NB4 (cell line): Measurements from ENCODE around the gene ZNF780A.

Source experiments
- DNase-seq: peaks from one replicate; pipeline ENCODE4 v3.0.0; 2010; ENCODE audit warnings: low read depth
- H3K4me3 ChIP-seq: one replicate; pipeline ENCODE4 v1.5.1; 2011; ENCODE audit warnings: mild to moderate bottlenecking, low read depth, low read length, moderate library complexity
- CTCF ChIP-seq: IDR thresholded peaks from one replicate; pipeline ENCODE4 v1.5.1; 2012; ENCODE audit warnings: low read depth, low read length
- MAX ChIP-seq: IDR thresholded peaks from 2 replicates; pipeline ENCODE4 v1.6.1; 2011; ENCODE audit warnings: low read depth, low read length
- MYC ChIP-seq: IDR thresholded peaks from 2 replicates; pipeline ENCODE4 v1.6.1; 2011; ENCODE audit warnings: low read depth, low read length
- POLR2A ChIP-seq: IDR thresholded peaks from 2 replicates; pipeline ENCODE4 v1.6.1; 2011; ENCODE audit warnings: mild to moderate bottlenecking; ENCODE audit not compliant: insufficient read length; ENCODE audit errors: extremely low read depth

ZNF780A gene

DNA sequence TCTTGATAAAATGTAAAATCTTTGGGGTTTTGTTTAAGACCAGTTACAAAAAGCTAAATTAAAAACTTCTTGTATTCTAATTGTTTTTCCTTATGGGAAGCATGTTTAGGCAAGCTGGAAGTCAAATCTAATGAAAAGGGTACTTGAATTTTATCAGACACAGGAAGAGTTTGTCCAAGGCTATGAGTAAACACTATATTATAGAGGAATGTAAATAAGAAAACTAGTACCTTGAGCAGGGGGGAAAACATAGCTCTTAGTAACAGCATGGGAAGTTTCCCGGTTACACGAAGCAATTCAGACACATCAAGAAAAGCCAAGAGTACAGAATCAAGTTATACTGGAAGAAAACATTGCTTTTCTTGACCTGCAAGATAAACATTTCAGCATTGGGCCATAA is 19.8 kb upstream of the ZNF780A start:
- TF ChIP-seq POLR2A = no peak
- TF ChIP-seq CTCF = no peak
- no peak for TF ChIP-seq MYC
- no peak for TF ChIP-seq MAX
- DNase-seq = no peak
- H3K4me3 ChIP-seq = no peak overlapping the region

- no peak for DNase-seq
- no peak overlapping the region for H3K4me3 ChIP-seq
- no peak for TF ChIP-seq MYC
- TF ChIP-seq POLR2A = no peak
- TF ChIP-seq CTCF = no peak
- TF ChIP-seq MAX = no peak
Observed at GRCh38 chr19:40104754-40105153, 14.0 kb upstream of the ZNF780A start.

DNA sequence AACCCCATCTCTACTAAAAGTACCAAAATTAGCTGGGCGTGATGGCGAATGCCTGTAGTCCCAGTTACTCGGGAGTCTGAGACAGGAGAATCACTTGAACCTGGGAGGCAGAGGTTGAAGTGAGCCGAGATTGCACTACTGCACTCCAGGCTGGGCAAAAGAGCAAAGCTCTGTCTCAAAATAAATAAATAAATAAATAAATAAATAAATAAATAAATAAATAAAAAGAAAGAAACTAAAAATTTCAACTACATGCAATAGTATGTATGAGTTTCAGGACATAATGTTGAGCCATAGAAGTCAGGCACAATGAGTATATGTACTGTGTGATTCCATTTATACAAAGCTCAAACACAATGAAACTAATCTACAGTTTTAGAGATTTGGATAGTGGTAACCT is 12.9 kb upstream of the ZNF780A start:
- no peak overlapping the region for H3K4me3 ChIP-seq
- DNase-seq = no peak
- TF ChIP-seq POLR2A (no peak), CTCF (no peak), MYC (no peak), MAX (no peak)

DNA sequence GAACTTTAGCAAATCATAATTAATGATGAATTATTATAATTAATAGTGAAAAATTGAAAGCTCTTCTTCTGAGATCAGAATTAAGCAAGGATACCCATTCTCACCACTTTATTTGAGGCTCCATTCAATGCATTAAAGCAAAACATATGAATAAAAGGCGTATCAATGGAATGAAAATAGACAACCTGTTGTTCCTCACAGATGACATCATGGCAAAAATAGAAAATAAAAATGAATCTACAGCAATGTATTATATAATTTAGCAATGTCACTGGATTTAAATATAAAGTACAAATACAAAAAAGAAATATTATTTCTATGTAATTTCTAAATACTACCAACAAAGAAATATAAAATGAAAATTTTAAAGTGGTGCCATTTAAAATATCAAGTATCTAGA is 11.1 kb upstream of the ZNF780A start:
- DNase-seq = no peak
- no peak for TF ChIP-seq MAX

DNA sequence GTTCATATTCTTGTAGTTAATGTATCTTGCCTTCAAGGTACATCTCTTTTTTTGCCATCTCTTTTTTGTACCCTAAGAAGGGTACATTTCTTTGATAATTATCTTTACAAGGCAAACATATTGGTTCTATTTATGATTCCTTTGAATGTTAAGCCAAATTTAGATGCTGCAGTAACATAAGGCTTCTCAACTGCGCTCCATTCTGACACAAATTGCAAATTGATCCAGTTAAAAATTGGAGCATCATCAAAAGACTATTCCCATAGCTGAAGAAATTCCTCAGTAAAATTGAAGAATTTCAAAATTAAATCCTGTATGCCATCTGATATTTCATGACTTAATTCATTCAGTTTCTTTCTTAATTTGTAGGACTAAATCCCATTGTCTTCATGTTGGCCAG is 2.7 kb upstream of the ZNF780A start:
- DNase-seq = no peak
- H3K4me3 ChIP-seq = no peak overlapping the region
- TF ChIP-seq MYC = no peak
- no peak for TF ChIP-seq MAX
- TF ChIP-seq POLR2A = no peak
- no peak for TF ChIP-seq CTCF

More for the DNA sequence above, 11.1 kb upstream of the ZNF780A start:
- no peak overlapping the region for H3K4me3 ChIP-seq

- DNase-seq = no peak
- TF ChIP-seq CTCF = no peak
- TF ChIP-seq MYC = no peak
- no peak for TF ChIP-seq MAX
- no peak for TF ChIP-seq POLR2A
Observed at GRCh38 chr19:40091205-40092129, 724 bp upstream of the ZNF780A start.

More at GRCh38 chr19:40091205-40092129, 724 bp upstream of the ZNF780A start:
- peak overlapping the region; percentile 83 for H3K4me3 ChIP-seq
